Ovary (tissue), 9 donors: ENCODE results near the gene EMX2. TPM values are rescaled to one million over a fixed set of nuclear protein-coding genes. Genes with fewer than 3 reads are reported as not detected.
A peak's percentile ranks its signal among the peaks of the same experiment; 100 is the strongest.

Experiments
- DNase-seq, 5 donors: peaks; one replicate each; pipeline ENCODE4 v3.0.0-alpha.2; 2019 to 2020
- H3K27ac ChIP-seq, 2 donors: fragments of 200-600 bp; one replicate each; pipeline versions ENCODE4 v1.5.1 to v1.8.0; 2019 to 2022
- H3K27me3 ChIP-seq: fragments of 200-600 bp; one replicate; pipeline ENCODE4 v1.8.0; 2022
- H3K36me3 ChIP-seq: fragments of 200-600 bp; sonication (generic); one replicate; pipeline ENCODE4 v1.5.1; 2019
- H3K4me1 ChIP-seq: one replicate; pipeline ENCODE4 v1.8.1; 2013; ENCODE audit warnings: mild to moderate bottlenecking, moderate library complexity; ENCODE audit not compliant: insufficient read depth
- H3K4me3 ChIP-seq: fragments of 200-600 bp; sonication (generic); one replicate; pipeline ENCODE4 v1.5.1; 2017
- H3K9me3 ChIP-seq, 2 donors: fragments of 200-600 bp in 1 of 2; sonication (generic) in 1 of 2; one replicate each; pipeline versions ENCODE4 v1.5.1 to v1.8.1; 2013 to 2019; ENCODE audit warnings: mild to moderate bottlenecking in 1 of 2, moderate library complexity in 1 of 2
- CTCF ChIP-seq, 3 donors: fragments of 450-650 bp in 2 of 3; fragments of 200-600 bp in 1 of 3; IDR thresholded peaks; one replicate each; pipeline versions ENCODE4 v1.5.1 to v1.8.0; 2016 to 2022; ENCODE audit warnings: antibody characterized with exemption in 3 of 3, mild to moderate bottlenecking in 1 of 3
- EP300 ChIP-seq: sonication (generic); formaldehyde crosslinking; IDR thresholded peaks from one replicate; pipeline ENCODE4 v1.6.1; 2017; ENCODE audit warnings: antibody characterized with exemption
- POLR2A ChIP-seq: fragments of 450-650 bp; IDR thresholded peaks from one replicate; pipeline ENCODE4 v1.6.1; 2017; ENCODE audit warnings: antibody characterized with exemption, mild to moderate bottlenecking, moderate library complexity
- WGBS, 3 donors: extraction: QIAGEN DNeasy Blood & Tissue Kit in 1 of 3; methylation state at CpG; one replicate each; pipeline versions ENCODE4 v1.1.5 to v1.1.7; 2013 to 2017; 5-methylcytosine and 5-hydroxymethylcytosine counted together
- intact Hi-C, 4 donors: fragments of 100-400 bp; cut with DNase I; formaldehyde crosslinking; loops; one replicate each; pipeline versions ENCODE4 v1.11.0 to v1.15.1; 2022 to 2023
- polyA plus RNA-seq, 2 donors: library from polyadenylated mRNA; stranded (reverse); fragments of 200-250 nt in 1 of 2; fragments of 350-450 nt in 1 of 2; fragmentation: Illumina TruSeq in 1 of 2; extraction: RNeasy Lipid Tissue Mini Kit (QIAGEN cat#74804) in 1 of 2; gene quantifications; one replicate each; pipeline ENCODE4 v1.2.3, GENCODE V29; 2013 to 2014
- total RNA-seq, 7 donors: library from RNA; depleted of rRNA in 2 of 7; stranded (reverse); fragments of >200 nt in 2 of 7; fragmentation: NEBNext Ultra II Directional in 3 of 7; extraction: Animal tissue kit (Norgen Biotek cat#: 25700) in 3 of 7; gene quantifications; one replicate each; pipeline versions ENCODE4 v1.1.0 to v1.2.4, GENCODE V29; 2016 to 2023
- donor health status: DM: no; HTN: no; CAD: no; lungs with moderate emphysema.
- donor health status: DM: no; HTN: no; CAD: no.
- donor health status: Bipolar disorder and iron deficiency.
- donor health status: DM: yes; HTN: yes; CAD: no.
- donor health status: DM: no; HTN: no; CAD: no.
- donor health status: DM: yes; HTN: yes; CAD: no.

The EMX2 gene
- total and polyA plus RNA-seq, 9 donors = 7.3 to 62.1 (median 14.4) TPM

GRCh38 chr10:117550599-117551329, 8.2 kb downstream of the EMX2 start:
- Histone ChIP-seq H3K27ac (no peak overlapping the region), H3K4me3 (peak overlapping the region; percentile 37), H3K36me3 (no peaks in the 10 kb centered on the region), H3K27me3 (no peaks in the 10 kb centered on the region), H3K4me1 (peaks cover under 1% of the 10 kb centered on the region), H3K9me3 (no peaks in the 10 kb centered on the region)
- 67 to 87% (median 85%) methylated on average over 22 of the region's 22 CpGs for WGBS, 3 donors
- intact Hi-C loops = no loop called here
- no peak for TF ChIP-seq EP300
- no peak for TF ChIP-seq CTCF (IDR thresholded peaks at IDR 0.05)
- TF ChIP-seq POLR2A = no peak
- no peak for DNase-seq

GRCh38 chr10:117551330-117552155, 9.0 kb downstream of the EMX2 start:
- no peaks in the 10 kb centered on the region for H3K27me3 ChIP-seq

GRCh38 chr10:117552156-117552631, 9.6 kb downstream of the EMX2 start:
- Histone ChIP-seq H3K9me3 (no peaks in the 10 kb centered on the region), H3K27me3 (no peaks in the 10 kb centered on the region)

More at GRCh38 chr10:117551330-117552155, 9.0 kb downstream of the EMX2 start:
- WGBS, 3 donors = 61 to 81% (median 79%) methylated on average over 45 of the region's 45 CpGs
- TF ChIP-seq EP300 = no peak
- no peak for TF ChIP-seq POLR2A
- no peak for TF ChIP-seq CTCF (IDR thresholded peaks at IDR 0.05)
- Histone ChIP-seq H3K27ac (no peak overlapping the region), H3K4me3 (peak overlapping the region; percentile 37), H3K36me3 (no peaks in the 10 kb centered on the region), H3K4me1 (no peaks in the 10 kb centered on the region), H3K9me3 (no peaks in the 10 kb centered on the region)
- intact Hi-C loops = no loop called here
- DNase-seq = no peak

More at GRCh38 chr10:117552156-117552631, 9.6 kb downstream of the EMX2 start:
- no peaks in the 10 kb centered on the region for H3K4me1 ChIP-seq
- DNase-seq = peak in 1 of 5 donors; percentile 40
- H3K4me3 ChIP-seq = peak overlapping the region; percentile 37
- WGBS, 3 donors = 57 to 75% (median 71%) methylated on average over 39 of the region's 39 CpGs
- no peak overlapping the region for H3K27ac ChIP-seq
- no peaks in the 10 kb centered on the region for H3K36me3 ChIP-seq
- intact Hi-C loops = no loop called here
- no peak for TF ChIP-seq CTCF (IDR thresholded peaks at IDR 0.05)
